ENCODE data around the gene PMFBP1.
A peak's percentile ranks its signal among the peaks of the same experiment; 100 is the strongest.

The PMFBP1 gene

DNA sequence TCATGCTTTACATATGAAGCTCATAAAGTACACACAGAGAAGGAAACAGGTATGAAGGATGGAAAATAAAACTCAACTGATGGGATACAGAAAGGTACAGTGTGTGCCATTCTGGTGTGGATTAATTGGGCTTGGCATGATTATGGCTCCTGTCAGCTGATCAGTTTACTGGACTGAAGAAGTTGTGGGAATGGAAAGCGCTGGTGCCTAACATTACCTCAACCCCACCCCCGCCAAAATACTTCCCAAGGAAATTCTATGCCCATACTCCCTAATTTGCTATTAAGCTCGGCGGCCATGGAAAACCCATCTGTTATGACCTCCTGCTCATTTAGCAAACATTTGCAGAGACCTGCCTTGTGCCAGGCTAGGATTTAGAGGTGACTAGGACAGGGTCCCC is 16.6 kb upstream of the PMFBP1 start:
- H3K27me3 ChIP-seq (ENCODE audit: insufficient read depth, poor library complexity, severe bottlenecking), result no peaks in the 10 kb centered on the region
- H3K27ac ChIP-seq (replicated peaks), result no peak overlapping the region
- H3K4me3 ChIP-seq (replicated peaks; ENCODE audit: insufficient read depth, low read length), result no peak overlapping the region
- no peak for DNase-seq (ENCODE audit: low read depth in 1 of 2, low spot score in 1 of 2)
- no peak for TF ChIP-seq GABPA (IDR thresholded peaks at IDR 0.05; ENCODE audit: low read depth)
- no peak for TF ChIP-seq SPI1 (IDR thresholded peaks at IDR 0.05; ENCODE audit: borderline replicate concordance, low read depth)

DNA sequence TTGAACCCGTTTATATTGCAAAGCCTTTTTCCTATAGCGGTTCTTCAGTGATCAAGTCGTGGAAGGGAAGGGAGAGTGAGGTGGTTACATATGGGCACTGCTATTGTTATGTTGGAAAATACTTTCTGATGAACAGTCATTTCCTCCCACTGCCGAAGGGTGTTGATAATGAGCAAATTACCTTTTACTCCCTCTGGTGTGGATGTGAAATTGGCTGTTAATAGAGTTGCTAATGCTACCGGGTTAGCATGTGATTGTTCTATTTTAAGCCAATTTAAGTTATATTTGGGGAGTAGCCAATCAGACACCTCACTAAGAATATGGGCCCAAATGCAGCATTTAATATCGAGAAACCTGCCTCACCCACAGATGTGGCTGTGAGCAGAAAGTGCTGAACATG is 15.6 kb upstream of the PMFBP1 start:
- Histone ChIP-seq H3K27me3 (ENCODE audit: insufficient read depth, poor library complexity, severe bottlenecking) (no peaks in the 10 kb centered on the region), H3K4me3 (replicated peaks; ENCODE audit: insufficient read depth, low read length) (no peak overlapping the region), H3K27ac (replicated peaks) (no peak overlapping the region)
- TF ChIP-seq, protein P1, sequence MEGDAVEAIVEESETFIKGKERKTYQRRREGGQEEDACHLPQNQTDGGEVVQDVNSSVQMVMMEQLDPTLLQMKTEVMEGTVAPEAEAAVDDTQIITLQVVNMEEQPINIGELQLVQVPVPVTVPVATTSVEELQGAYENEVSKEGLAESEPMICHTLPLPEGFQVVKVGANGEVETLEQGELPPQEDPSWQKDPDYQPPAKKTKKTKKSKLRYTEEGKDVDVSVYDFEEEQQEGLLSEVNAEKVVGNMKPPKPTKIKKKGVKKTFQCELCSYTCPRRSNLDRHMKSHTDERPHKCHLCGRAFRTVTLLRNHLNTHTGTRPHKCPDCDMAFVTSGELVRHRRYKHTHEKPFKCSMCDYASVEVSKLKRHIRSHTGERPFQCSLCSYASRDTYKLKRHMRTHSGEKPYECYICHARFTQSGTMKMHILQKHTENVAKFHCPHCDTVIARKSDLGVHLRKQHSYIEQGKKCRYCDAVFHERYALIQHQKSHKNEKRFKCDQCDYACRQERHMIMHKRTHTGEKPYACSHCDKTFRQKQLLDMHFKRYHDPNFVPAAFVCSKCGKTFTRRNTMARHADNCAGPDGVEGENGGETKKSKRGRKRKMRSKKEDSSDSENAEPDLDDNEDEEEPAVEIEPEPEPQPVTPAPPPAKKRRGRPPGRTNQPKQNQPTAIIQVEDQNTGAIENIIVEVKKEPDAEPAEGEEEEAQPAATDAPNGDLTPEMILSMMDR (IDR thresholded peaks at IDR 0.05; ENCODE audit: insufficient read depth, low read length), result no peak
- no peak for TF ChIP-seq POLR2AphosphoS5 (IDR thresholded peaks at IDR 0.05; ENCODE audit: low read depth)
- TF ChIP-seq, protein P2, sequence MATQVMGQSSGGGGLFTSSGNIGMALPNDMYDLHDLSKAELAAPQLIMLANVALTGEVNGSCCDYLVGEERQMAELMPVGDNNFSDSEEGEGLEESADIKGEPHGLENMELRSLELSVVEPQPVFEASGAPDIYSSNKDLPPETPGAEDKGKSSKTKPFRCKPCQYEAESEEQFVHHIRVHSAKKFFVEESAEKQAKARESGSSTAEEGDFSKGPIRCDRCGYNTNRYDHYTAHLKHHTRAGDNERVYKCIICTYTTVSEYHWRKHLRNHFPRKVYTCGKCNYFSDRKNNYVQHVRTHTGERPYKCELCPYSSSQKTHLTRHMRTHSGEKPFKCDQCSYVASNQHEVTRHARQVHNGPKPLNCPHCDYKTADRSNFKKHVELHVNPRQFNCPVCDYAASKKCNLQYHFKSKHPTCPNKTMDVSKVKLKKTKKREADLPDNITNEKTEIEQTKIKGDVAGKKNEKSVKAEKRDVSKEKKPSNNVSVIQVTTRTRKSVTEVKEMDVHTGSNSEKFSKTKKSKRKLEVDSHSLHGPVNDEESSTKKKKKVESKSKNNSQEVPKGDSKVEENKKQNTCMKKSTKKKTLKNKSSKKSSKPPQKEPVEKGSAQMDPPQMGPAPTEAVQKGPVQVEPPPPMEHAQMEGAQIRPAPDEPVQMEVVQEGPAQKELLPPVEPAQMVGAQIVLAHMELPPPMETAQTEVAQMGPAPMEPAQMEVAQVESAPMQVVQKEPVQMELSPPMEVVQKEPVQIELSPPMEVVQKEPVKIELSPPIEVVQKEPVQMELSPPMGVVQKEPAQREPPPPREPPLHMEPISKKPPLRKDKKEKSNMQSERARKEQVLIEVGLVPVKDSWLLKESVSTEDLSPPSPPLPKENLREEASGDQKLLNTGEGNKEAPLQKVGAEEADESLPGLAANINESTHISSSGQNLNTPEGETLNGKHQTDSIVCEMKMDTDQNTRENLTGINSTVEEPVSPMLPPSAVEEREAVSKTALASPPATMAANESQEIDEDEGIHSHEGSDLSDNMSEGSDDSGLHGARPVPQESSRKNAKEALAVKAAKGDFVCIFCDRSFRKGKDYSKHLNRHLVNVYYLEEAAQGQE (IDR thresholded peaks at IDR 0.05; ENCODE audit: insufficient replicate concordance, low read depth), result no peak
- no peak for TF ChIP-seq SPI1 (IDR thresholded peaks at IDR 0.05; ENCODE audit: borderline replicate concordance, low read depth)
- no peak for TF ChIP-seq GABPA (IDR thresholded peaks at IDR 0.05; ENCODE audit: low read depth)
- no peak for DNase-seq (ENCODE audit: low read depth in 1 of 2, low spot score in 1 of 2)

DNA sequence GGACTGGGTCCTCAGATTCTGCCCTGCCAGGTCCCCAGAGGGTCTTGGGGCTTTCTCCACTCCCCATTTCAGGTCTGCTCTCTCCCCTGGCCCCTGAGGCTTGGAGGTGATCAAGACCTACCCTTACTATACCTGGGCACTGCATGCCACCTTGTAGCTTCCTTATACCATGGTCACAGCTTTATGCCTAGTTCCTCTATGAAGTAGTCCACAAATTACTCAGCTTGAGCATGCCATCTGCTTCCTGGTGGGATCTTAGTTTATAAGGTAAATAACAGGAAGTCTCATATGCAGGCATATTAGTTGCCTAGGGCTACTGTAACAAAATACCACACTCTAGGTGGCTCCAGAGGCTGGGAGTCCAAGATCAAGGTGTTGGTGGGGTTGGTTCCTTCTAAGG is 11.0 kb upstream of the PMFBP1 start:
- H3K27me3 ChIP-seq (ENCODE audit: insufficient read depth, poor library complexity, severe bottlenecking), result no peaks in the 10 kb centered on the region
- DNase-seq (ENCODE audit: low read depth in 1 of 2, low spot score in 1 of 2), result peak; percentile 7 to 35
- no peak overlapping the region for H3K27ac ChIP-seq (replicated peaks)
- TF ChIP-seq, protein P2 (IDR thresholded peaks at IDR 0.05; ENCODE audit: insufficient replicate concordance, low read depth), result no peak
- TF ChIP-seq, protein P1 (IDR thresholded peaks at IDR 0.05; ENCODE audit: insufficient read depth, low read length), result no peak
- no peak; the same call in 1 of the 2 replicates for TF ChIP-seq SPI1 (IDR thresholded peaks at IDR 0.05; ENCODE audit: borderline replicate concordance, low read depth)
- no peak for TF ChIP-seq POLR2AphosphoS5 (IDR thresholded peaks at IDR 0.05; ENCODE audit: low read depth)
- no peak for TF ChIP-seq GABPA (IDR thresholded peaks at IDR 0.05; ENCODE audit: low read depth)
- no peak overlapping the region for H3K4me3 ChIP-seq (replicated peaks; ENCODE audit: insufficient read depth, low read length)

DNA sequence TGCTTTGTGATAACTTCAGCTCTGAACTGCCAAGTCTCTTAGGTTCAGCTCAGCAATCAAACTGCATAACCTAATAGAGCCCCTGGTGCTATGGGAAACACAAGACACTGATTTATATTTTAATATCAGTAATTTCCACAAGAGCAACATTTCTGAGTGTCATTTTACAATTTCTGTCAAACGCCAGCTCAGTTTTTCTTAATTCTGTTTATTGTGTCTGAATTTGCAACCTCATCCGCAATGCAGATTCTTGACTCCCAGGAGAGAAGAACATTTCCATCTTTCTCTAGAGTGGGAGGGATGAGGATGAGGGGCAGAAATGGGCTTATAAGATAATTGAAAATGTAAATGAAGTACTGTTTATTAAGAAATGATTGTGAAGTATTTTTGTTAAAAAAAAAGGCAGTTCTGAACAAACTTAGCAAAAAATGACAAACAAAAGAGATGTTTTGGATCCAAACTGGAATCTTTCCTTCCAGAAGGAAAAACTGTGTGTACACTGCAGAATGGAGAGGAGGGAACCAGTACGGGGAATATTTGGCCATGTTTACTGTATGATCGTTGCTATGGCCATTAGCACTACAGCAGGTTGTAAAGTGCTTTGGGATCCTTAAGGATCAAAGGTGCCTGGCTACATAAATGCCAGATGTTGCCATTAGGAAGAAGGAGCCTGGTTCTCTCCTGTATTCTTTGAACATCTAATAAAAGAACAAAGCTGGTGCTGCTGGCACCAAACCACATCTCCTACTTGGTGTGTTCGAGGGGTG is 7.4 kb upstream of the PMFBP1 start:
- no peak overlapping the region for H3K27ac ChIP-seq (replicated peaks)
- TF ChIP-seq GABPA (IDR thresholded peaks at IDR 0.05; ENCODE audit: low read depth) (no peak), POLR2AphosphoS5 (IDR thresholded peaks at IDR 0.05; ENCODE audit: low read depth) (no peak), SPI1 (IDR thresholded peaks at IDR 0.05; ENCODE audit: borderline replicate concordance, low read depth) (no peak)
- TF ChIP-seq, protein P2 (IDR thresholded peaks at IDR 0.05; ENCODE audit: insufficient replicate concordance, low read depth), result no peak
- TF ChIP-seq, protein P1 (IDR thresholded peaks at IDR 0.05; ENCODE audit: insufficient read depth, low read length), result no peak
- H3K27me3 ChIP-seq (ENCODE audit: insufficient read depth, poor library complexity, severe bottlenecking), result no peaks in the 10 kb centered on the region
- no peak for DNase-seq (ENCODE audit: low read depth in 1 of 2, low spot score in 1 of 2)
- no peak overlapping the region for H3K4me3 ChIP-seq (replicated peaks; ENCODE audit: insufficient read depth, low read length)

Measured in HL-60 (cell line).